IPS-18a (cell line): Measurements from ENCODE around the gene AHRR.
"Not testable (repeated sequence)": the region's sequence is repeated elsewhere in the genome, so short reads cannot be mapped to it uniquely, and the experiment has no call there.

Source experiments
- H3K27ac ChIP-seq: one replicate; pipeline ENCODE4 v1.5.1; 2013; ENCODE audit warnings: low read length
- H3K27me3 ChIP-seq: one replicate; pipeline ENCODE4 v1.6.1; 2013; ENCODE audit warnings: mild to moderate bottlenecking, low read length; ENCODE audit not compliant: control insufficient read depth, insufficient read depth
- H3K36me3 ChIP-seq: one replicate; pipeline ENCODE4 v1.6.1; 2013; ENCODE audit warnings: low read depth, low read length; ENCODE audit not compliant: control insufficient read depth
- H3K4me1 ChIP-seq: one replicate; pipeline ENCODE4 v1.6.1; 2013; ENCODE audit warnings: low read depth, low read length; ENCODE audit not compliant: control insufficient read depth
- H3K4me3 ChIP-seq: one replicate; pipeline ENCODE4 v1.5.1; 2013; ENCODE audit warnings: low read length
- H3K9ac ChIP-seq: one replicate; pipeline ENCODE4 v1.6.1; 2013; ENCODE audit warnings: mild to moderate bottlenecking, low read length, moderate library complexity
- H3K9me3 ChIP-seq: one replicate; pipeline ENCODE4 v1.6.1; 2013; ENCODE audit warnings: low read depth, low read length; ENCODE audit not compliant: control insufficient read depth

The AHRR gene

DNA sequence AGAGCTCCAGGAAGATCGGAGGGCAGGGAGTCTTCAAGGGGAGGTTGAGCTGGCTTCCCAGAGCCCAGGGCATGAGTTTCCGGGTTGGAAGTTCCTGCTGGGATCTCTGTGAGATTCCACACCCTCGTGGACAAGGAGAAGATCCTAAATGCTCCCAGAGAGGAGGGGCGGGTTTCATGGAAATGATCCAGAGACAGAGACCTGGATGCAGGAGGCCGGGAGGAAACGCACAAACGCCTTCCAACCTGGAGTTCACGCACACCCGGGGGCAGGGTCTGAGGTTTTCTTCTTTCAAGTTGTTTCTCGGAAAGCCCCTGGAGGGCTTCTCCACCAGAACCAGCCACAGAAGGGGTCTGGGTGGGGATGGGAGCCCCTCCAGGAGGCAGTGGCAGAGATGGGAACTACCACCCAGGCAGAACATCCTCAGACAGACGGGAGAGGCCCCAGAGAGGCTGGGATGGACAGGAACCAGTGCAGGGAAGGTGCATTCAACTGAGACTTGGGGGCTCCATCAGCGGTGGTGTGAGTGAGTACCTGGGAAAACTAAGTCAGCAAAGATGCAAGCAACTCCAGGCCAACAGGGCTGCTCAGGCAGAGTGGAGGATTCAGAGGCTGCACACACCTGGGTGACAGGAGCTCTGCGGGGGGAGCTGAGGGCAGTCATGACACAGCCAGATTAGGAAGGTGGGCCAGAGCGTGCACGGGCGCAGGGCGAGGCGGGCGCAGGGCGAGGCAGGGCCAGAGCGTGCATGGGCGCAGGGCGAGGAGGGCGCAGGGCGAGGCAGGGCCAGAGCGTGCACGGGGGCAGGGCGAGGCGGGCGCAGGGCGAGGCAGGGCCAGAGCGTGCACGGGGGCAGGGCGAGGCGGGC, 69.3 kb downstream of the AHRR start:
- no peak overlapping the region for H3K27ac ChIP-seq
- H3K9me3 ChIP-seq: no peaks in the 10 kb centered on the region
- H3K27me3 ChIP-seq: no peaks in the 10 kb centered on the region
- no peaks in the 10 kb centered on the region for H3K36me3 ChIP-seq
- peaks cover 4% of the 10 kb centered on the region for H3K4me1 ChIP-seq
- no peak overlapping the region for H3K4me3 ChIP-seq
- no peak overlapping the region for H3K9ac ChIP-seq

DNA sequence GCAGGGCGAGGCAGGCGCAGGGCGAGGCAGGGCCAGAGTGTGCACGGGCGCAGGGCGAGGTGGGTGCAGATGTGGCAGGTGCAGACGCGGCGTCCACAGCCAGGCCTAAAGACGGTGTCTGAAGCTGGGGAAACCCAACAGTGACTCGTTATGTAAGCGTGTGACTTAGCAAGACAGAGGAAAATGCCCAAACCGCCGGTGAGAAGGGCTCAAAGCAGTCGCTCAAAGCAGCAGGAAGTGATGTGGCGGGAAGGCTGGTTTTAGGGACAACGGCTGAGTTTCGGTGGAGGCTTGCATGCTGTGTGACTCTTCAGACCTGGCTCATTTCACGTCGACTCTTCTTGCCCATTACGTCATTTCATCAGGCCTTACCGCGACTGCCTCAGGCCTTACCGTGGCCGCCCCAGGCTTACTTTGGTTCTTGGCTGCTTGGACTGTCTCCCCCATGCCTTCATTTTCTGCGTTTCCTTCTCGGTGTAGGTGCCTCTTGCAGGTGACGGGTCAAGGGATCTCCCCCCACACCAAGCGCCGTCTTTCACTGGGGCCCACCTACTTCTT, 71.0 kb downstream of the AHRR start:
- Histone ChIP-seq H3K4me3 (no peak overlapping the region), H3K27ac (no peak overlapping the region), H3K9me3 (no peaks in the 10 kb centered on the region), H3K9ac (no peak overlapping the region), H3K36me3 (no peaks in the 10 kb centered on the region), H3K4me1 (peaks cover 4% of the 10 kb centered on the region), H3K27me3 (no peaks in the 10 kb centered on the region)

DNA sequence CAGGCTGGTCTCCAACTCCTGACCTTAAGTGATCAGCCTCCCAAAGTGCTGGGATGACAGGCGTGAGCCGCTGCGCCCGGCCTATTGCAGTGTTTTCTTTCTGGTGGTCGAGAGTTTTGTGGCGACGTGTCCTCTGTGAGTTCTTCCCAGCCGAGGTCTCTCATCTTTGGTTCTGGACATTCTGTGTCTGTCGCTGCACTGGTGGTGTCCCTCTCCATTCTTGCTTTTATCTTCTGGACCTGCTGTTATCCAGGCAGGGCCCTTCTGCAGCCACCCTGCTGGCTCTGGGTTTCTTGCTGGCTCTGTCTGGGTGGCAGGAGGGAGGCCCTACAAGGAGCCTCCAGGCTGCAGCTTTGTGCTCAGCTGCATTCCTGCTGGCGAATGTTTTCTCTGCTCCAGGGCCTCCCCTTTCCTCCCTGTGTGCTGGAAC, 72.3 kb downstream of the AHRR start:
- Histone ChIP-seq H3K4me1 (peaks cover 4% of the 10 kb centered on the region), H3K9ac (no peak overlapping the region), H3K4me3 (no peak overlapping the region), H3K27ac (no peak overlapping the region), H3K9me3 (no peaks in the 10 kb centered on the region), H3K27me3 (no peaks in the 10 kb centered on the region), H3K36me3 (no peaks in the 10 kb centered on the region)

- H3K9me3 ChIP-seq: no peaks in the 10 kb centered on the region
- no peaks in the 10 kb centered on the region for H3K36me3 ChIP-seq
- H3K9ac ChIP-seq: no peak overlapping the region
- H3K27me3 ChIP-seq: peaks cover 7% of the 10 kb centered on the region
- H3K4me1 ChIP-seq: peaks cover 13% of the 10 kb centered on the region
- no peak overlapping the region for H3K4me3 ChIP-seq
- H3K27ac ChIP-seq: no peak overlapping the region
Observed at GRCh38 chr5:394671-395155, 73.2 kb downstream of the AHRR start.

DNA sequence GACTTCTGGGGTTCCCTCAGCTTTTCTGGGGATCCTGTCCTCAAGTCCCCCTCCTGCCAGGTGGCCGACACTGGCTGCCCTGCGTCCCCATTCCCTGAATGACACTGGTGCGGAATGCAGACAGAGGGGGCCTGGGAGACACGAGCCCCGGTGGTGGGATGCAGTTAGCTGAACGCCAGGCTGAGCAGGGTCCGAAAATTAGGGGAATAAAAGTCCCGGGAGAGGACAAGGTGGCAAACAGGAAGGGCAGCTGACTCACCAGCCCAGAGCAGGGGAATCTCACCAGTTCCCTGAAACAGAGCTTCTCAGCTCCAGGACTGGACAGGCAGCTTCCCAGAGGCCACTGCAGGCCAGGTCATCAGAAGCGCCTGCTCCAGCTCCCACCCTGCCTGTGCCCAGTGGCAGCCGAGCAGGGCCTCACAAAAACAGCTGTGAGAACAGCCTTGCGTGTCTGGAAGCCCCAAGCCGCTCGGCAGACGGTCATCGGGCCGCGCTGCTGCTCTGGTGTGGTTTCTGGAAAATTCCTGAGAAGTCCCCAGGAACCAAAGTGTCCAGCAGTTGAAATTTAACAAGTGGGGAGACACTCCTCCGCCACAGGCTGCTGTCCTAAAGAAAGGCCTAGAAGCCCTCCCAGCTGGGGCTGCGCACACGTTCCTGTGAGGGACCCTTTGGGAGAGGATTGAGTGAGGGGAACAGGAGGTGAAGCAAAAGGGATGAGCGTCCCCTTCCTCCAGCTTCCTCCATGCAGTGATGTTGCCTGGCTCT, 73.8 kb downstream of the AHRR start:
- H3K27me3 ChIP-seq: peaks cover 10% of the 10 kb centered on the region
- peaks cover 19% of the 10 kb centered on the region for H3K4me1 ChIP-seq
- no peak overlapping the region for H3K27ac ChIP-seq
- no peaks in the 10 kb centered on the region for H3K36me3 ChIP-seq
- H3K9ac ChIP-seq: no peak overlapping the region
- H3K9me3 ChIP-seq: no peaks in the 10 kb centered on the region
- H3K4me3 ChIP-seq: no peak overlapping the region

- H3K27me3 ChIP-seq: peaks cover 17% of the 10 kb centered on the region
- no peaks in the 10 kb centered on the region for H3K36me3 ChIP-seq
- H3K4me3 ChIP-seq: no peak overlapping the region
- H3K27ac ChIP-seq: no peak overlapping the region
- H3K9ac ChIP-seq: no peak overlapping the region
- no peaks in the 10 kb centered on the region for H3K9me3 ChIP-seq
- peaks cover 19% of the 10 kb centered on the region for H3K4me1 ChIP-seq
Observed at GRCh38 chr5:395921-396530, 74.5 kb downstream of the AHRR start.

DNA sequence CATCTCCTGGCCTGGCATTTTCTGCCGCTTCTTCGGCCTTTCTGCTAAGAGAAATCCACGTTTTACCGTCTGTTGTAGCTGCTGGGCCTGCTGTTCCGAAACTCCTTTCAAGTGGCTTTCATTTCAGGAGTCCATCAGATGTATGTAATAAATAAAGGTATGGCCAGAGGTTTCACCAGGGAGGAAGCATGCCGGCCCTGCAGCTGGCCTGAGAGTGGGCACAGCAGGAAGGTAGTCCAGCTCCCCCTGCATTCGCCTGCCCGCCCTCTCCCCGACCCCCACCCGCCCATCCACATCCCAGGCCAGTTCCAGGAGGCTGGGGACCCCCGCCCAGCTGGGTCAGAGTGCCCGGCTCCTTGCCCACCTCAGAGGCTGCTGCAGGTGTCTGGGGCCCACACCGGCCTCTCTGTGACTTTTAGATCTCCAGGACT, 75.0 kb downstream of the AHRR start:
- no peak overlapping the region for H3K27ac ChIP-seq

GRCh38 chr5:398141-398474, 76.6 kb downstream of the AHRR start:
- H3K27ac ChIP-seq, H3K36me3 ChIP-seq, H3K4me3 ChIP-seq, H3K9ac ChIP-seq, H3K9me3 ChIP-seq: not testable (repeated sequence)
- peaks cover 19% of the 10 kb centered on the region for H3K4me1 ChIP-seq
- peaks cover 19% of the 10 kb centered on the region for H3K27me3 ChIP-seq

More for the DNA sequence above, 75.0 kb downstream of the AHRR start:
- H3K27me3 ChIP-seq: peaks cover 19% of the 10 kb centered on the region
- no peaks in the 10 kb centered on the region for H3K9me3 ChIP-seq
- H3K36me3 ChIP-seq: no peaks in the 10 kb centered on the region
- peaks cover 19% of the 10 kb centered on the region for H3K4me1 ChIP-seq
- H3K9ac ChIP-seq: no peak overlapping the region
- no peak overlapping the region for H3K4me3 ChIP-seq

DNA sequence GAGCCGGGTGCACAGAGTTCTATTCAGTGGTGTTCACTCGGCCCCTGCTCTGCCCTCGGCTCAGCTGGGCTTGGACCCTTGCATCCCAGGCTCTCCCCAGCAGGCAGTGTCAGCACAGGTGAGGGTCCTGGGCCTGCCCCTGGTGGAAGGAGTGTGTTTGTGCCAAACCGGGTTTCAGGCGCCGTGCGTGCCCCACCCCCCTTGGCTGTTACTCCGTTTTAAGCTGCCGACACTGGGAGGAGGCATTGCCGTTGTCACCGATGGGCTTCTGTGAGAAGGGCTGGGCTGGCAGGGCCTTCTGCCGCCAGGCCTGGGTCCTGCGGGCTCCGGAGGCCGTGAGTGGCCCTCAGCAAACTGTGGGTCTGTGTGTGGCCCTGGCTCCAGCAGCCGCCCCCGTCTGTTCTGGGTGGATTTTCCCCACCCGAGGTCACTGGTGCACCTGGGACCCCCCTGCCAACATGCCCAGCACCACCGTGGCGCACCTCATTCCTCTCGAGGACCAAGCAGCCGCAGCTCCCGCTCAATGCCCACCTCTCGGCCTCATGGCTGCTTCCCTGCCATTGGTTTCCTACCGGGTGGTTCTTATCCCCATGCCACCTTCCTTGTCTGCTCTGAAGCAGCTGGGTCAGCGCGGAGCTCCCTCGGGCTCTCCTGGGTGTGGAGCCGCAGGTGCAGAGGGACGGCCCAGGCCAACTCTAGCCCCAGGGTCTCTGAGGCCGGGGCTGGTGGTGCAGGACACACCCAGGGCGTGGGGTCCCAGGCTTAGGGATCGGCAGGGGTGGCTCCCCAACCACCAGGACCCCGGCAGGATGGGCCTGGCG, 77.2 kb downstream of the AHRR start:
- Histone ChIP-seq H3K4me3 (no peak overlapping the region), H3K36me3 (no peaks in the 10 kb centered on the region), H3K9me3 (no peaks in the 10 kb centered on the region), H3K27ac (no peak overlapping the region), H3K27me3 (peaks cover 19% of the 10 kb centered on the region), H3K4me1 (peaks cover 19% of the 10 kb centered on the region), H3K9ac (no peak overlapping the region)

- Histone ChIP-seq H3K9ac (peak overlapping the region; percentile 82), H3K9me3 (no peaks in the 10 kb centered on the region), H3K27ac (peak overlapping the region; percentile 65), H3K27me3 (peaks cover 19% of the 10 kb centered on the region), H3K4me1 (peaks cover 19% of the 10 kb centered on the region), H3K4me3 (peak overlapping the region; percentile 45), H3K36me3 (no peaks in the 10 kb centered on the region)
Observed at GRCh38 chr5:399296-400281, 78.1 kb downstream of the AHRR start.
